HEK293 (cell line): ENCODE results near the gene TNIK.

ENCODE experiments used
- KLF1 ChIP-seq: fragments of 450-650 bp; formaldehyde crosslinking; IDR thresholded peaks from 2 replicates; pipeline ENCODE4 v1.5.1; 2016; ENCODE audit warnings: missing biosample characterization, missing genetic modification characterization
- KLF7 ChIP-seq: fragments of 450-650 bp; formaldehyde crosslinking; IDR thresholded peaks from 2 replicates; pipeline ENCODE4 v1.5.1; 2016; ENCODE audit warnings: missing biosample characterization, missing genetic modification characterization, borderline replicate concordance
- MZF1 ChIP-seq: fragments of 450-650 bp; formaldehyde crosslinking; IDR thresholded peaks from 2 replicates; pipeline ENCODE4 v1.5.1; 2017; ENCODE audit warnings: missing biosample characterization, missing genetic modification characterization, borderline replicate concordance
- RBAK ChIP-seq: fragments of 450-650 bp; formaldehyde crosslinking; IDR thresholded peaks from 2 replicates; pipeline ENCODE4 v1.5.1; 2016; ENCODE audit warnings: missing biosample characterization, missing genetic modification characterization
- SCRT2 ChIP-seq: fragments of 450-650 bp; formaldehyde crosslinking; IDR thresholded peaks from 2 replicates; pipeline ENCODE4 v1.5.1; 2016; ENCODE audit warnings: missing biosample characterization, missing genetic modification characterization
- TRIM28 ChIP-seq: IDR thresholded peaks from 2 replicates; pipeline ENCODE4 v1.6.1; 2011; ENCODE audit warnings: low read length, control low read depth, borderline replicate concordance
- ZBTB21 ChIP-seq: fragments of 450-650 bp; formaldehyde crosslinking; IDR thresholded peaks from 2 replicates; pipeline ENCODE4 v1.5.1; 2017; ENCODE audit warnings: missing biosample characterization, missing genetic modification characterization
- ZFHX2 ChIP-seq: fragments of 450-650 bp; formaldehyde crosslinking; conservative IDR thresholded peaks from 2 replicates; pipeline ENCODE4 v1.5.1; 2016; ENCODE audit warnings: missing biosample characterization, missing genetic modification characterization
- ZFP69B ChIP-seq: fragments of 450-650 bp; formaldehyde crosslinking; IDR thresholded peaks from 2 replicates; pipeline ENCODE4 v1.5.1; 2016; ENCODE audit warnings: missing biosample characterization, missing genetic modification characterization
- ZNF16 ChIP-seq: fragments of 450-650 bp; formaldehyde crosslinking; IDR thresholded peaks from 2 replicates; pipeline ENCODE4 v1.5.1; 2016; ENCODE audit warnings: low read depth, missing biosample characterization, missing genetic modification characterization
- ZNF221 ChIP-seq: fragments of 450-650 bp; formaldehyde crosslinking; IDR thresholded peaks from 2 replicates; pipeline ENCODE4 v1.5.1; 2017; ENCODE audit warnings: missing biosample characterization, missing genetic modification characterization, borderline replicate concordance
- ZNF24 ChIP-seq: fragments of 450-650 bp; formaldehyde crosslinking; IDR thresholded peaks from 2 replicates; pipeline ENCODE4 v1.5.1; 2016; ENCODE audit warnings: missing biosample characterization, missing genetic modification characterization
- ZNF341 ChIP-seq: fragments of 450-650 bp; formaldehyde crosslinking; IDR thresholded peaks from 2 replicates; pipeline ENCODE4; 2016; ENCODE audit warnings: low read depth, missing biosample characterization, missing genetic modification characterization
- ZNF37A ChIP-seq: fragments of 450-650 bp; IDR thresholded peaks from 2 replicates; pipeline ENCODE4 v1.5.1; 2018; ENCODE audit warnings: missing biosample characterization, missing genetic modification characterization
- ZNF394 ChIP-seq: fragments of 450-650 bp; formaldehyde crosslinking; IDR thresholded peaks from 2 replicates; pipeline ENCODE4 v1.5.1; 2016; ENCODE audit warnings: missing biosample characterization, missing genetic modification characterization, mild to moderate bottlenecking, moderate library complexity, borderline replicate concordance
- ZNF530 ChIP-seq: fragments of 450-650 bp; formaldehyde crosslinking; IDR thresholded peaks from 2 replicates; pipeline ENCODE4 v1.5.1; 2016; ENCODE audit warnings: low read depth, missing biosample characterization, missing genetic modification characterization
- ZNF544 ChIP-seq: fragments of 450-650 bp; formaldehyde crosslinking; IDR thresholded peaks from 2 replicates; pipeline ENCODE4 v1.5.0; 2017; ENCODE audit warnings: missing biosample characterization, missing genetic modification characterization
- ZNF571 ChIP-seq: fragments of 450-650 bp; formaldehyde crosslinking; IDR thresholded peaks from 2 replicates; pipeline ENCODE4 v1.5.0; 2017; ENCODE audit warnings: missing biosample characterization, missing genetic modification characterization
- ZNF623 ChIP-seq: fragments of 450-650 bp; formaldehyde crosslinking; IDR thresholded peaks from 2 replicates; pipeline ENCODE4 v1.5.1; 2016; ENCODE audit warnings: missing biosample characterization, missing genetic modification characterization
- ZNF624 ChIP-seq: fragments of 450-650 bp; formaldehyde crosslinking; IDR thresholded peaks from 2 replicates; pipeline ENCODE4 v1.5.1; 2017; ENCODE audit warnings: missing biosample characterization, missing genetic modification characterization
- ZNF654 ChIP-seq: fragments of 450-650 bp; formaldehyde crosslinking; IDR thresholded peaks from 2 replicates; pipeline ENCODE4 v1.5.1; 2016; ENCODE audit warnings: low read depth, missing biosample characterization, missing genetic modification characterization
- ZNF768 ChIP-seq: fragments of 450-650 bp; formaldehyde crosslinking; IDR thresholded peaks from 2 replicates; pipeline ENCODE4 v1.5.1; 2018; ENCODE audit warnings: missing biosample characterization, mild to moderate bottlenecking, missing genetic modification characterization
- ZNF776 ChIP-seq: fragments of 450-650 bp; formaldehyde crosslinking; IDR thresholded peaks from 2 replicates; pipeline ENCODE4 v1.5.0; 2017; ENCODE audit warnings: missing biosample characterization, missing genetic modification characterization, borderline replicate concordance
- ZNF785 ChIP-seq: fragments of 450-650 bp; formaldehyde crosslinking; IDR thresholded peaks from 2 replicates; pipeline ENCODE4 v1.5.1; 2016; ENCODE audit warnings: missing biosample characterization, missing genetic modification characterization
- ZNF843 ChIP-seq: fragments of 450-650 bp; formaldehyde crosslinking; IDR thresholded peaks from 2 replicates; pipeline ENCODE4 v1.5.1; 2016; ENCODE audit warnings: missing biosample characterization, missing genetic modification characterization
- ZSCAN23 ChIP-seq: fragments of 450-650 bp; formaldehyde crosslinking; IDR thresholded peaks from 2 replicates; pipeline ENCODE4 v1.5.1; 2016; ENCODE audit warnings: missing biosample characterization, missing genetic modification characterization
- TF ChIP-seq, protein P1 (sequence below): fragments of 450-650 bp; formaldehyde crosslinking; IDR thresholded peaks from 2 replicates; pipeline ENCODE4 v1.5.1; 2016; ENCODE audit warnings: missing biosample characterization, missing genetic modification characterization
- TF ChIP-seq, protein P2 (sequence below): fragments of 450-650 bp; formaldehyde crosslinking; IDR thresholded peaks from 2 replicates; pipeline ENCODE4 v1.5.1; 2016; ENCODE audit warnings: missing biosample characterization, missing genetic modification characterization
- TF ChIP-seq, protein P3 (sequence below): fragments of 450-650 bp; formaldehyde crosslinking; IDR thresholded peaks from 2 replicates; pipeline ENCODE4 v1.5.1; 2016; ENCODE audit warnings: missing biosample characterization, missing genetic modification characterization
- TF ChIP-seq, protein P4 (sequence below): fragments of 450-650 bp; formaldehyde crosslinking; IDR thresholded peaks from 2 replicates; pipeline ENCODE4 v1.5.1; 2016; ENCODE audit warnings: missing biosample characterization, missing genetic modification characterization
- TF ChIP-seq, protein P5 (sequence below): sonication (generic); formaldehyde crosslinking; IDR thresholded peaks from 2 replicates; pipeline ENCODE4 v1.8.1; 2022; ENCODE audit warnings: mild to moderate bottlenecking, moderate library complexity, missing genetic modification reagents
- TF ChIP-seq, protein P6 (sequence below): fragments of 450-650 bp; formaldehyde crosslinking; IDR thresholded peaks from 2 replicates; pipeline ENCODE4 v1.5.1; 2016; ENCODE audit warnings: missing biosample characterization, missing genetic modification characterization, borderline replicate concordance

The TNIK gene

DNA sequence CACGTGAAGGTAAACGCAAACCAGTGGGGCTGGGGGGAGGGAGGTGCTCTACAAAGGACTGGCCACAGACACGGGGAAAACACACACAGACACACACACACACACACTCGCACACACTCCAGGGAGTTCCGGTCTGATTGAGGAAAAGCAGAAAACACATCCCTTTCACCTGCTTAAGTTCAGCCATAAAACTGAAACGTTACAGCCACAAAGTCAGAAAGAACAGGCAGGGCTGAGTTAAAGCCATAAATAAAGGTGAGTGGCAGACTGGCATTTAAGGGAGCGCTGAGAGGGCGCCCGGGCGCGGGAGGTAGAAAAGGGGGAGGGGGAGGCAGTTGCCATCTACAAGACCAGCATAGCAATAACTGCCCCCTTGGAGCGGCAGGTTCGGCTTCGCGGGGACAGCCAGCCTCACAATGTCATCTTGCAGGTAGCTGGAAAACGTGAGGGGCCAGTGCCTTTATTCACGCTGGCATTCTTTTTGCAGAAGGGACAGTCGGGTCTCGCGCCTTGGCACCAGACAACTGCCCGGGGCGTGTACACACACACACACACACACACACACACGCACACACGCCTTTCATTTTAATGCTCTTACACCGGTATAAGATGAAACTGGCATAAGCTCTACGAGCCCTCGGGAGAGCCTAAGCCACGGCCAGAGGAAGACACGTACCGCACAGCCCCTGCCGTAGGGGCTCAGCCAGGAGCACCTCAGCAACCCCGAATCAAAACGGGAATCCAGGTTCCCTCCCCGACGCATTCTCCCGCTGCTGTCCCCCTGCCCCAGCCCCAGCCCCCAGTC, 866 bp downstream of the TNIK start (continued):
- no peak; the same call in 1 of the 2 replicates for TF ChIP-seq MZF1 (tag by site-specific recombination)
- TF ChIP-seq ZNF341 (tag by site-specific recombination): peak; percentile 79
- no peak for TF ChIP-seq ZNF776
- no peak; the same call in 1 of the 2 replicates for TF ChIP-seq ZFHX2 (tag by site-specific recombination)
- TF ChIP-seq ZNF37A: no peak
- TF ChIP-seq ZNF16: no peak
- no peak for TF ChIP-seq KLF1 (tag by site-specific recombination)
- no peak for TF ChIP-seq ZNF785 (tag by site-specific recombination)
- TF ChIP-seq ZNF544 (tag by site-specific recombination): no peak
- TF ChIP-seq ZNF571 (tag by site-specific recombination): no peak
- no peak for TF ChIP-seq SCRT2
- TF ChIP-seq, protein P1, sequence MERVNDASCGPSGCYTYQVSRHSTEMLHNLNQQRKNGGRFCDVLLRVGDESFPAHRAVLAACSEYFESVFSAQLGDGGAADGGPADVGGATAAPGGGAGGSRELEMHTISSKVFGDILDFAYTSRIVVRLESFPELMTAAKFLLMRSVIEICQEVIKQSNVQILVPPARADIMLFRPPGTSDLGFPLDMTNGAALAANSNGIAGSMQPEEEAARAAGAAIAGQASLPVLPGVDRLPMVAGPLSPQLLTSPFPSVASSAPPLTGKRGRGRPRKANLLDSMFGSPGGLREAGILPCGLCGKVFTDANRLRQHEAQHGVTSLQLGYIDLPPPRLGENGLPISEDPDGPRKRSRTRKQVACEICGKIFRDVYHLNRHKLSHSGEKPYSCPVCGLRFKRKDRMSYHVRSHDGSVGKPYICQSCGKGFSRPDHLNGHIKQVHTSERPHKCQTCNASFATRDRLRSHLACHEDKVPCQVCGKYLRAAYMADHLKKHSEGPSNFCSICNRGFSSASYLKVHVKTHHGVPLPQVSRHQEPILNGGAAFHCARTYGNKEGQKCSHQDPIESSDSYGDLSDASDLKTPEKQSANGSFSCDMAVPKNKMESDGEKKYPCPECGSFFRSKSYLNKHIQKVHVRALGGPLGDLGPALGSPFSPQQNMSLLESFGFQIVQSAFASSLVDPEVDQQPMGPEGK (tag by site-specific recombination): peak; percentile 56
- TF ChIP-seq ZNF24 (tag by site-specific recombination): no peak
- TF ChIP-seq ZNF623 (tag by site-specific recombination): no peak
- TF ChIP-seq ZSCAN23: no peak
- TF ChIP-seq ZNF394 (tag by site-specific recombination): no peak; the same call in 1 of the 2 replicates
- TF ChIP-seq RBAK (tag by site-specific recombination): no peak
- TF ChIP-seq ZNF843: no peak
- 0 out of 2 replicates have a peak, but pooled peaks have one; percentile 9 for TF ChIP-seq TRIM28
- TF ChIP-seq, protein P2, sequence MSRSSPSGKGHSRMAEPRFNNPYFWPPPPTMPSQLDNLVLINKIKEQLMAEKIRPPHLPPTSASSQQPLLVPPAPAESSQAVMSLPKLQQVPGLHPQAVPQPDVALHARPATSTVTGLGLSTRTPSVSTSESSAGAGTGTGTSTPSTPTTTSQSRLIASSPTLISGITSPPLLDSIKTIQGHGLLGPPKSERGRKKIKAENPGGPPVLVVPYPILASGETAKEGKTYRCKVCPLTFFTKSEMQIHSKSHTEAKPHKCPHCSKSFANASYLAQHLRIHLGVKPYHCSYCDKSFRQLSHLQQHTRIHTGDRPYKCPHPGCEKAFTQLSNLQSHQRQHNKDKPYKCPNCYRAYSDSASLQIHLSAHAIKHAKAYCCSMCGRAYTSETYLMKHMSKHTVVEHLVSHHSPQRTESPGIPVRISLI (tag by site-specific recombination): no peak
- no peak for TF ChIP-seq ZNF530 (tag by site-specific recombination)
- no peak; the same call in 1 of the 2 replicates for TF ChIP-seq ZBTB21 (tag by site-specific recombination)
- TF ChIP-seq ZFP69B (tag by site-specific recombination): peak; percentile 61
- no peak for TF ChIP-seq ZNF654 (tag by site-specific recombination)
- TF ChIP-seq, protein P3, sequence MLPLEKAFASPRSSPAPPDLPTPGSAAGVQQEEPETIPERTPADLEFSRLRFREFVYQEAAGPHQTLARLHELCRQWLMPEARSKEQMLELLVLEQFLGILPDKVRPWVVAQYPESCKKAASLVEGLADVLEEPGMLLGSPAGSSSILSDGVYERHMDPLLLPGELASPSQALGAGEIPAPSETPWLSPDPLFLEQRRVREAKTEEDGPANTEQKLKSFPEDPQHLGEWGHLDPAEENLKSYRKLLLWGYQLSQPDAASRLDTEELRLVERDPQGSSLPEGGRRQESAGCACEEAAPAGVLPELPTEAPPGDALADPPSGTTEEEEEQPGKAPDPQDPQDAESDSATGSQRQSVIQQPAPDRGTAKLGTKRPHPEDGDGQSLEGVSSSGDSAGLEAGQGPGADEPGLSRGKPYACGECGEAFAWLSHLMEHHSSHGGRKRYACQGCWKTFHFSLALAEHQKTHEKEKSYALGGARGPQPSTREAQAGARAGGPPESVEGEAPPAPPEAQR: no peak
- no peak for TF ChIP-seq ZNF221 (tag by site-specific recombination)
- TF ChIP-seq KLF7: 0 out of 2 replicates have a peak, but pooled peaks have one; percentile 12
- TF ChIP-seq, protein P4, sequence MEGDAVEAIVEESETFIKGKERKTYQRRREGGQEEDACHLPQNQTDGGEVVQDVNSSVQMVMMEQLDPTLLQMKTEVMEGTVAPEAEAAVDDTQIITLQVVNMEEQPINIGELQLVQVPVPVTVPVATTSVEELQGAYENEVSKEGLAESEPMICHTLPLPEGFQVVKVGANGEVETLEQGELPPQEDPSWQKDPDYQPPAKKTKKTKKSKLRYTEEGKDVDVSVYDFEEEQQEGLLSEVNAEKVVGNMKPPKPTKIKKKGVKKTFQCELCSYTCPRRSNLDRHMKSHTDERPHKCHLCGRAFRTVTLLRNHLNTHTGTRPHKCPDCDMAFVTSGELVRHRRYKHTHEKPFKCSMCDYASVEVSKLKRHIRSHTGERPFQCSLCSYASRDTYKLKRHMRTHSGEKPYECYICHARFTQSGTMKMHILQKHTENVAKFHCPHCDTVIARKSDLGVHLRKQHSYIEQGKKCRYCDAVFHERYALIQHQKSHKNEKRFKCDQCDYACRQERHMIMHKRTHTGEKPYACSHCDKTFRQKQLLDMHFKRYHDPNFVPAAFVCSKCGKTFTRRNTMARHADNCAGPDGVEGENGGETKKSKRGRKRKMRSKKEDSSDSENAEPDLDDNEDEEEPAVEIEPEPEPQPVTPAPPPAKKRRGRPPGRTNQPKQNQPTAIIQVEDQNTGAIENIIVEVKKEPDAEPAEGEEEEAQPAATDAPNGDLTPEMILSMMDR (tag by site-specific recombination): no peak
- TF ChIP-seq, protein P5, sequence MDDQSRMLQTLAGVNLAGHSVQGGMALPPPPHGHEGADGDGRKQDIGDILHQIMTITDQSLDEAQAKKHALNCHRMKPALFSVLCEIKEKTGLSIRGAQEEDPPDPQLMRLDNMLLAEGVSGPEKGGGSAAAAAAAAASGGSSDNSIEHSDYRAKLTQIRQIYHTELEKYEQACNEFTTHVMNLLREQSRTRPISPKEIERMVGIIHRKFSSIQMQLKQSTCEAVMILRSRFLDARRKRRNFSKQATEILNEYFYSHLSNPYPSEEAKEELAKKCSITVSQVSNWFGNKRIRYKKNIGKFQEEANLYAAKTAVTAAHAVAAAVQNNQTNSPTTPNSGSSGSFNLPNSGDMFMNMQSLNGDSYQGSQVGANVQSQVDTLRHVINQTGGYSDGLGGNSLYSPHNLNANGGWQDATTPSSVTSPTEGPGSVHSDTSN (CRISPR knock-in tag): no peak
- TF ChIP-seq, protein P6, sequence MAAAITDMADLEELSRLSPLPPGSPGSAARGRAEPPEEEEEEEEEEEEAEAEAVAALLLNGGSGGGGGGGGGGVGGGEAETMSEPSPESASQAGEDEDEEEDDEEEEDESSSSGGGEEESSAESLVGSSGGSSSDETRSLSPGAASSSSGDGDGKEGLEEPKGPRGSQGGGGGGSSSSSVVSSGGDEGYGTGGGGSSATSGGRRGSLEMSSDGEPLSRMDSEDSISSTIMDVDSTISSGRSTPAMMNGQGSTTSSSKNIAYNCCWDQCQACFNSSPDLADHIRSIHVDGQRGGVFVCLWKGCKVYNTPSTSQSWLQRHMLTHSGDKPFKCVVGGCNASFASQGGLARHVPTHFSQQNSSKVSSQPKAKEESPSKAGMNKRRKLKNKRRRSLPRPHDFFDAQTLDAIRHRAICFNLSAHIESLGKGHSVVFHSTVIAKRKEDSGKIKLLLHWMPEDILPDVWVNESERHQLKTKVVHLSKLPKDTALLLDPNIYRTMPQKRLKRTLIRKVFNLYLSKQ: no peak
- TF ChIP-seq ZNF768: no peak
- TF ChIP-seq ZNF624 (tag by site-specific recombination): no peak
